IMR-90 (cell line): ENCODE data around the gene OR5AK2. TPM values are rescaled to one million over a fixed set of nuclear protein-coding genes. Genes with fewer than 3 reads are reported as not detected.

Source experiments
- ATAC-seq: fragments of 200-7000 bp; cut with Tn5 transposase; 2 replicates; pipeline ENCODE4 v1.9.1; 2020; ENCODE audit warnings: low read depth, mild to moderate bottlenecking, moderate library complexity
- BruUV-seq: library from RNA; stranded (reverse); fragments of 400-500 nt; replicated peaks from 2 replicates; lab custom pipeline; 2021; lab: Mats Ljungman, UMichigan
- CTCF ChIA-PET: fragments of 300-600 bp; formaldehyde crosslinking; extraction: SDS; loops from one replicate; lab custom pipeline; 2021; ENCODE audit warnings: antibody characterized with exemption; lab: Yijun Ruan, JAX
- POLR2A ChIA-PET: fragments of 300-600 bp; sonication (Branson Sonifier 250); formaldehyde crosslinking; loops from one replicate; lab custom pipeline; 2022; ENCODE audit warnings: antibody characterized with exemption; ENCODE audit not compliant: unreplicated experiment; lab: Charles Lee
- DNase-seq: peaks from one replicate; pipeline ENCODE4 v3.0.0; 2013
- H2AFZ ChIP-seq: replicated peaks from 2 replicates; pipeline ENCODE3; 2013; ENCODE audit warnings: low read length, mild to moderate bottlenecking; ENCODE audit not compliant: poor library complexity
- H2AK5ac ChIP-seq: 2 replicates; pipeline ENCODE4 v1.6.1; 2013; ENCODE audit warnings: low read depth, low read length, inconsistent platforms
- H2AK9ac ChIP-seq: replicated peaks from 2 replicates; pipeline ENCODE3; 2013; ENCODE audit warnings: mild to moderate bottlenecking, low read depth, low read length, moderate library complexity; ENCODE audit not compliant: poor library complexity
- H2BK120ac ChIP-seq: 2 replicates; pipeline ENCODE4 v1.6.1; 2013; ENCODE audit warnings: low read depth, low read length, inconsistent platforms
- H2BK15ac ChIP-seq: 3 replicates; pipeline ENCODE4 v1.6.1; 2013; ENCODE audit warnings: low read depth, low read length, inconsistent platforms
- H2BK20ac ChIP-seq: 2 replicates; pipeline ENCODE4 v1.6.1; 2013; ENCODE audit warnings: low read depth, mild to moderate bottlenecking, inconsistent platforms, low read length, moderate library complexity
- H2BK5ac ChIP-seq: 2 replicates; pipeline ENCODE4 v1.6.1; 2013; ENCODE audit warnings: mild to moderate bottlenecking, low read depth, low read length, inconsistent platforms; ENCODE audit not compliant: poor library complexity, severe bottlenecking
- H3K14ac ChIP-seq: replicated peaks from 2 replicates; pipeline ENCODE4 v1.6.1; 2013; ENCODE audit warnings: low read depth, low read length, inconsistent platforms
- H3K18ac ChIP-seq: 2 replicates; pipeline ENCODE4 v1.6.1; 2013; ENCODE audit warnings: low read depth, low read length, control low read depth
- H3K23ac ChIP-seq: 2 replicates; pipeline ENCODE4 v1.6.1; 2013; ENCODE audit warnings: low read depth, low read length, inconsistent platforms
- H3K27ac ChIP-seq: 2 replicates; pipeline ENCODE4 v1.5.1; 2013; ENCODE audit warnings: mild to moderate bottlenecking, control low read depth, low read length; ENCODE audit not compliant: insufficient read depth
- H3K27me3 ChIP-seq: 2 replicates; pipeline ENCODE4 v1.6.1; 2013; ENCODE audit warnings: low read length; ENCODE audit not compliant: control insufficient read depth, insufficient read depth
- H3K36me3 ChIP-seq: 2 replicates; pipeline ENCODE4 v1.6.1; 2013; ENCODE audit warnings: low read length, mixed read lengths; ENCODE audit not compliant: control insufficient read depth, insufficient read depth
- H3K4ac ChIP-seq: 2 replicates; pipeline ENCODE4 v1.6.1; 2013; ENCODE audit warnings: low read depth, low read length, inconsistent platforms
- H3K4me1 ChIP-seq: 2 replicates; pipeline ENCODE4 v1.6.1; 2013; ENCODE audit warnings: low read length, mixed read lengths; ENCODE audit not compliant: control insufficient read depth, insufficient read depth
- H3K4me2 ChIP-seq: 2 replicates; pipeline ENCODE4 v1.6.1; 2013; ENCODE audit warnings: low read depth, mild to moderate bottlenecking, control low read depth, low read length, moderate library complexity
- H3K4me3 ChIP-seq: 2 replicates; pipeline ENCODE4 v1.5.1; 2013; ENCODE audit warnings: low read depth, mild to moderate bottlenecking, control low read depth, low read length, moderate library complexity; ENCODE audit not compliant: insufficient read depth
- H3K56ac ChIP-seq: 2 replicates; pipeline ENCODE4 v1.6.1; 2013; ENCODE audit warnings: low read length, inconsistent platforms; ENCODE audit not compliant: insufficient read depth; ENCODE audit errors: extremely low read depth
- H3K79me1 ChIP-seq, 2 experiments: 2 replicates each; pipeline ENCODE4 v1.6.1; 2013; ENCODE audit warnings: low read length in 2 of 2, inconsistent platforms in 1 of 2, low read depth in 1 of 2
- H3K9ac ChIP-seq: 2 replicates; pipeline ENCODE4 v1.6.1; 2013; ENCODE audit warnings: low read depth, low read length, control low read depth
- H3K9me1 ChIP-seq: 2 replicates; pipeline ENCODE4 v1.6.1; 2013; ENCODE audit warnings: low read length, inconsistent platforms; ENCODE audit not compliant: insufficient read depth
- H3K9me3 ChIP-seq: 2 replicates; pipeline ENCODE4 v1.6.1; 2013; ENCODE audit warnings: low read length; ENCODE audit not compliant: control insufficient read depth, insufficient read depth
- H4K20me1 ChIP-seq: 2 replicates; pipeline ENCODE4 v1.6.1; 2013; ENCODE audit warnings: low read length, inconsistent platforms; ENCODE audit not compliant: insufficient read depth
- H4K5ac ChIP-seq: 2 replicates; pipeline ENCODE4 v1.6.1; 2013; ENCODE audit warnings: mild to moderate bottlenecking, low read depth, low read length, control low read depth
- H4K8ac ChIP-seq, 2 experiments: 2 replicates each; pipeline ENCODE4 v1.6.1; 2013; ENCODE audit warnings: low read depth in 2 of 2, low read length in 2 of 2, control low read depth in 1 of 2, inconsistent platforms in 1 of 2
- H4K91ac ChIP-seq: 2 replicates; pipeline ENCODE4 v1.6.1; 2013; ENCODE audit warnings: low read depth, low read length, inconsistent platforms; ENCODE audit not compliant: insufficient read depth
- BHLHE40 ChIP-seq: fragments of 150-350 bp; IDR thresholded peaks from 2 replicates; pipeline ENCODE4 v1.6.1; 2016; ENCODE audit warnings: mild to moderate bottlenecking, low read depth, low read length
- CEBPB ChIP-seq: IDR thresholded peaks from 2 replicates; pipeline ENCODE4 v1.6.1; 2012; ENCODE audit warnings: low read depth, low read length, improper control_type of control experiment
- CHD1 ChIP-seq: IDR thresholded peaks from 2 replicates; pipeline ENCODE4 v1.6.1; 2012; ENCODE audit warnings: low read depth, low read length, improper control_type of control experiment
- CTCF ChIP-seq: conservative IDR thresholded peaks from 2 replicates; pipeline ENCODE4 v1.5.1; 2012; ENCODE audit warnings: mild to moderate bottlenecking, low read depth, low read length, improper control_type of control experiment
- ELK1 ChIP-seq: fragments of 150-350 bp; IDR thresholded peaks from 2 replicates; pipeline ENCODE4 v1.6.1; 2016; ENCODE audit warnings: low read depth, mild to moderate bottlenecking, low read length, moderate library complexity, borderline replicate concordance
- FOS ChIP-seq: fragments of 150-350 bp; IDR thresholded peaks from 2 replicates; pipeline ENCODE4 v1.6.1; 2016; ENCODE audit warnings: low read depth, low read length
- NFE2L2 ChIP-seq: fragments of 150-350 bp; IDR thresholded peaks from 2 replicates; pipeline ENCODE4 v1.6.1; 2016; ENCODE audit warnings: low read depth, mild to moderate bottlenecking, low read length
- POLR2A ChIP-seq: IDR thresholded peaks from 2 replicates; pipeline ENCODE4 v1.6.1; 2012; ENCODE audit warnings: mild to moderate bottlenecking, low read depth, low read length
- RAD21 ChIP-seq: IDR thresholded peaks from 2 replicates; pipeline ENCODE4 v1.6.1; 2012; ENCODE audit warnings: low read length, improper control_type of control experiment
- RCOR1 ChIP-seq: IDR thresholded peaks from 2 replicates; pipeline ENCODE4 v1.6.1; 2012; ENCODE audit warnings: mild to moderate bottlenecking, low read length, improper control_type of control experiment; ENCODE audit not compliant: insufficient replicate concordance
- RFX5 ChIP-seq: IDR thresholded peaks from 2 replicates; pipeline ENCODE4 v1.8.0; 2012; ENCODE audit warnings: low read depth, mild to moderate bottlenecking, low read length, moderate library complexity
- SMC3 ChIP-seq: fragments of 150-350 bp; IDR thresholded peaks from 2 replicates; pipeline ENCODE4 v1.6.1; 2016; ENCODE audit warnings: low read depth, mild to moderate bottlenecking, antibody characterized with exemption, low read length, moderate library complexity
- USF2 ChIP-seq: fragments of 150-350 bp; IDR thresholded peaks from 2 replicates; pipeline ENCODE4 v1.6.1; 2017; ENCODE audit warnings: mild to moderate bottlenecking, antibody characterized with exemption, low read length, low read depth
- WGBS, 2 experiments: methylation state at CpG; one replicate each; pipeline versions ENCODE4 v1.1.5 to v1.1.7; 2013; ENCODE audit warnings: missing lambda C conversion rate in 2 of 2; ENCODE audit not compliant: insufficient read length in 1 of 2; ENCODE audit errors: extremely low coverage in 2 of 2; 5-methylcytosine and 5-hydroxymethylcytosine counted together
- dilution Hi-C: fragments of 300-500 bp; cut with HindIII; formaldehyde crosslinking; loops from one replicate; pipeline ENCODE4 v1.14.3; 2018; ENCODE audit warnings: low sequenced_read_pairs; ENCODE audit not compliant: unreplicated experiment
- in situ Hi-C: fragments of 300-500 bp; cut with MboI; formaldehyde crosslinking; loops from 3 replicates; pipeline ENCODE4 v1.14.3; 2019; ENCODE audit warnings: low sequenced_read_pairs, inconsistent platforms, mixed read lengths
- intact Hi-C: fragments of 100-400 bp; cut with micrococcal nuclease; formaldehyde crosslinking; loops from 2 replicates; pipeline ENCODE4 v1.10.0; 2022
- polyA plus RNA-seq, 3 experiments: library from polyadenylated mRNA; depleted of rRNA; stranded (reverse); fragments of >200 nt; gene quantifications; 2 replicates each; pipeline ENCODE4 v1.2.3, GENCODE V29; 2012; ENCODE audit warnings: low replicate concordance in 1 of 3
- total RNA-seq: library from RNA; depleted of rRNA; stranded (reverse); fragments of >200 nt; gene quantifications from 2 replicates; pipeline ENCODE4 v1.2.3, GENCODE V29; 2012

OR5AK2 gene
- total and polyA plus RNA-seq, 2 of the 4 experiments (the other 2 are of a cell fraction), result not detected

GRCh38 chr11:57008373-57008772, 19.7 kb downstream of the OR5AK2 start:
- no peak for DNase-seq
- H3K4me1 ChIP-seq, result no peaks in the 10 kb centered on the region
- WGBS, 2 experiments, result no CpG with 5 or more reads among the region's 3 CpGs
- no peaks in the 10 kb centered on the region for H3K27me3 ChIP-seq
- no peaks in the 10 kb centered on the region for H4K20me1 ChIP-seq
- no peak overlapping the region for H3K27ac ChIP-seq
- H2AFZ ChIP-seq, result no peak overlapping the region
- no peak overlapping the region for H3K4me2 ChIP-seq
- H3K9me3 ChIP-seq, result no peaks in the 10 kb centered on the region
- H3K23ac ChIP-seq, result no peak overlapping the region
- ATAC-seq, result no peak
- CTCF ChIA-PET, result no interaction called here
- H2BK5ac ChIP-seq, result no peak overlapping the region
- H2AK9ac ChIP-seq, result no peak overlapping the region
- no TSS peak for BruUV-seq
- no peaks in the 10 kb centered on the region for H3K79me1 ChIP-seq
- no peak overlapping the region for H4K5ac ChIP-seq
- TF ChIP-seq CEBPB, result no peak
- TF ChIP-seq ELK1, result no peak
- TF ChIP-seq RCOR1, result no peak
- no peak for TF ChIP-seq RFX5
- TF ChIP-seq SMC3, result no peak
- TF ChIP-seq NFE2L2, result no peak
- no peak for TF ChIP-seq RAD21
- TF ChIP-seq CHD1, result no peak
- TF ChIP-seq USF2, result no peak
- no peak for TF ChIP-seq FOS
- TF ChIP-seq POLR2A, result no peak
- no peak for TF ChIP-seq CTCF
- TF ChIP-seq BHLHE40, result no peak
- dilution Hi-C loops, result no loop called here
- no peak overlapping the region for H3K4ac ChIP-seq
- H3K9me1 ChIP-seq, result no peaks in the 10 kb centered on the region
- intact Hi-C loops, result no loop called here
- no peak overlapping the region for H3K56ac ChIP-seq
- in situ Hi-C loops, result loop anchor here (10.0 kb wide), 1 partner anchor 246 kb away; no protein-coding TSS in a partner anchor
- no peak overlapping the region for H3K18ac ChIP-seq
- H3K14ac ChIP-seq, result no peak overlapping the region
- H3K4me3 ChIP-seq, result no peak overlapping the region
- no peak overlapping the region for H4K8ac ChIP-seq
- H2BK120ac ChIP-seq, result no peak overlapping the region
- no peak overlapping the region for H2AK5ac ChIP-seq
- POLR2A ChIA-PET, result no interaction called here
- no peak overlapping the region for H2BK15ac ChIP-seq
- H3K36me3 ChIP-seq, result no peaks in the 10 kb centered on the region
- no peak overlapping the region for H3K9ac ChIP-seq
- no peak overlapping the region for H2BK20ac ChIP-seq
- no peak overlapping the region for H4K91ac ChIP-seq
